Activated T-cell treated with anti-CD3 and anti-CD28 coated beads for 24 hours (primary cell): ENCODE results near the gene LYRM7.
"Not testable (repeated sequence)": the region's sequence is repeated elsewhere in the genome, so short reads cannot be mapped to it uniquely, and the experiment has no call there.

Source experiments
- DNase-seq: peaks from one replicate; pipeline ENCODE4 v3.0.0-alpha.2; 2020; ENCODE audit warnings: low read depth

The LYRM7 gene

DNA sequence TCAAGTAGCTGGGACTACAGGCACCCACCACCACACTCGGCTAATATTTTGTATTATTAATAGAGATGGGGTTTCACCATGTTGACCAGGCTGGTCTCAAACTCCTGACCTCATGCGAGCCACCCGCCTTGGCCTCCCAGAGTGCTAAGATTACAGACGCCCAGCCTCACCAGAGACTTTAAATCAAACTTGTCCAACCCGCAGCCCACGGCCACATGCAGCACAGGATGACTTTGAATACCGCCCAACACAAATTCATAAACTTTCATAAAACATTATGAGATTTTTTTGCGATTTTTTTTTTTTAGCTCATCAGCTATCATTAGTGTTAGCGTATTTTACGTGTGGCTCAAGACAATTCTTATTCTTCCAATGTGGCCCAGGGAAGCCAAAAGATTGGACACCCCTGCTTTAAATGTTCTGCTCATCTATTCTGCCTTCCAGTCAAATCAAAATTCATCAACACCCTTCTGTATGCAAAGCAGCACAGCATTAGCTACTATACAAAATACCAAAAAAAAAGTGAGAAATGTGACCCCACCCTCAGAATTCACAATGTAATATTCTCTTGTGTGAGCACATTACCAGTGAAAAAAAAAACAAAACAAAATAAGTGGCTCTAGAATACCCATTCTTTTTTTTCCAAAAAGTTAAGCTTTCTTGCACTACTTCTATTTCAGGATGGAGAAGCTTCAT is 50.4 kb downstream of the LYRM7 start:
- no peak for DNase-seq

DNA sequence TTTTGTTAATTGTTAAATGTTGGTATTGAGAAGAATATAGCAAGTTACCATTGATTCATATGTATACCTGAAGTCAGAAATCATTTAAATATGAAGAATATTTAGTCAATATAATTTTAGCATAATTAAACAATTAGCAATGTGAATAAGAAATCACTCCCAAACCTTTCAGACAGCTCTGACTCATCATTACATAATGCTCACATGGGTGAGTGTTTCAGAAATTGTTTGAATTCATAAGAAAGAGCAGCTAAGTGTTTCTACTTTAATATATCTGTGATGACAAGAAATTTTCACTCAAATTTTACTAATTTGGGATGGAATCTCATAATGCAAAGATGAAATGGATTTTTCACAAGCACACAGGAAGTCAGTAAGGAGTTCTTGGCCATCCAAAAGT is 51.1 kb downstream of the LYRM7 start:
- no peak for DNase-seq

DNA sequence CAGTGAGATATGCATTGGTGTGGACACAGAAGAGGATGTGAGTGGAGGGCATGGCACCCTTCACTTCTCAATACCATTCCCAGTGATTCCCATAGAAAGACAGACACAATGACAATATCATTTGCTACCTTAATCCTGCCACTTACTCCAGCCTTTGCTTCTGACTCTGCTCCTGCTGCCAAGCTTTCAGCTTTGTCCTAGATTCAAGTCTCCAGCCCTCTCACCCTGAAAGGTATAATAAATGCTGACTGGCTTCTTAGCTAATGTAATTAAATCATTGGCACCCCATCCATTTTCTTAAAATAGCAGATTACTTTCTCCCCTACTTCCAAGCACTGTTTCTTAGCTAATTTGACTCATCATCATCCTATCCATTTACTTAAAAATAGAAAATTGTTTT is 52.0 kb downstream of the LYRM7 start:
- no peak for DNase-seq

DNA sequence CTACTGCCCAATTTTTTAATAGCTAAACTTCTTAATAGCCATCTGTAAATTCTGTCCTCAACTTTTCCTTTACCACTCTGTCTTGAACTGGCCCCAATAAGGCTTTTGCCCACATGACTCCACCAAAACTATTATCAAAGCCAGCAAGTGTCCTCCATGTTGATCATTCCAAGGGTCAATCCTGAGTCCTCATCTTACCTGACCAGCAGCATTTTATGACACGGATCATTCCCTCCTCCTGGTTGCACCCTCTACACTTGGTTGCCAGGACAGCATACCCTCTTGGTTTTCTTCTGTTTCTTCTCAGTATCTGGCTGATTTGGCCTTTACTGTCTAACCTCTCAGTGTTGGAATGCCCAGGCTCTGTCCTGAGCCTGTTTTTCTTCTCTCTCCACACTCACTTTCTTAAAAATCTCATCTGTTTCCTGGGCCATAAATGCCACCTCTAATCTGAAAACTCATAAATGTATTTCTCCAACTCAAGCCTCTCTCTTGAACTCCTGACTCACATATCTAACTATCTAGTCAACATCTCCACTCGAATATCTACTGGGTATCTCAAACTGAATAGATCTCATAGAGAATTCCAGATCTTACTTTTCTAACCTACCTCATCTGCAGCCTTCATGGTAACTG is 53.1 kb downstream of the LYRM7 start:
- DNase-seq, result no peak

DNA sequence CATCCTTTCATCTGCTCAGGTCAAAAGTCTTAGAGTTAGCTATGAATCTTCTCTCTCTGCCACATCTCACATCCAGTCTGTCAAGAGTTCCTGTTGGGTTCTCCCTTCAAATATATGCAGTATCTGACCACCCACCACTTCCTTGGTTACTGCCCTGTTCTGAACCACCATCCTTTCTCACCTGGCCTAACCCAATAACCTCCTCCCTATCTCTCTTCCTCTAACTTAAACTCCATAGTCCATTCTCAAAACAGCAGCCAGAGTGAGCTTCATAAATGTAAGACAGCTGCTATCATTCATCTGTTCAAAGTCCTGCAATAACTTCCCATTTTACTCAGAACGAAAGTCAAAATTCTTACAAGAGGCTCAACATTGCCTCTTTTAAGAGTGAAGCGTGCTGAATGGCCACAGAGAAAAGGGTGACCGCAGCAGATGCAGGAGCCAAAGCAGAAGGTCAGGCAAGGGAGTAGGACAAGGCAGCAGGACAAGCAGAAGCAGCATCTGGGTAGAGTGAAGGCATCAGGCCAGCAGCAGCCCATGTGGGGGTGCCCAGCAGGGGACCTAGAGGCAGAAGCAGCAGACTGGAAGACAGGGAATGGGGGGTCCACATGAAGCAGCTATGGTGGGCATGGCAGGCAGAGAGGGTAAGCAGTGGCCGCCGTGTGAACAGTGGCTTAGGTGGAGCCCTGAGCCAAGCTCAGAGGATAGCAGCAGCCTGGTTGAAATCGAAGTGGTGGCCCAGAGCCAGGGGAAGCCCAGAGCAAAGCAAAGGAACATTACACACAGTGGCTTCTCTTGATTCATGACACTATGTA is 53.9 kb downstream of the LYRM7 start:
- no peak for DNase-seq

DNA sequence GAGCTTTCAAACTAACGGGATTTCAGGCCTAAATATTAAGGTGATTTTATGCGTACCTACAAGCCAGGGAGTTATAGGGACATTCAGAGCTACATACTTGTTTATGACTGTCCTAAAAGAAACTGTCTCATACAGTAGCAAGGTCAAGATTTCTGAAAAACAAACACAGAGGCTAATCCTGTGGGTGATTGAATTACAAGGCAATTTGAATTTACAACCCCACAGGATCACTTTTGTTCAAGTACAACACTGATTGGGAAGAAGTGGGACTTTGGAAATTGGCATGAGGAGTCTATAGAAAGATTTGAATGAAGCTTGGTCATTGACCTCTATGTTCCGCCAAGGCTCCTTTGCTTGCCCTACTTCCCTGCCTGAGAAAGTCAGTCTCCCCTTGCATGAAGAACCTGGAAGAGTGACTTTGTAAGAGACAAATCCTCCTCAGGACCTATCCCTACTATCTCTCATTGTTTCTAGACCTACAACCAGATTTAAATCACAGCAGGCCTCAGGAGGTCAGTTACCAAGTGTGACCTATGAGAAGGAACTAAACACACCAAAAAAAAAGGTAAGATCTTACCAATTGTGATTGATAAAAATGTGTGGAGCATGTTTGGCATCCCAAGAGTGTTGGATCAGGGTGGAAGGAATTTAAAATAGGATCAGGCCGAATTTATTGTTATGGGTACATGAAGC is 54.7 kb downstream of the LYRM7 start:
- no peak for DNase-seq

DNA sequence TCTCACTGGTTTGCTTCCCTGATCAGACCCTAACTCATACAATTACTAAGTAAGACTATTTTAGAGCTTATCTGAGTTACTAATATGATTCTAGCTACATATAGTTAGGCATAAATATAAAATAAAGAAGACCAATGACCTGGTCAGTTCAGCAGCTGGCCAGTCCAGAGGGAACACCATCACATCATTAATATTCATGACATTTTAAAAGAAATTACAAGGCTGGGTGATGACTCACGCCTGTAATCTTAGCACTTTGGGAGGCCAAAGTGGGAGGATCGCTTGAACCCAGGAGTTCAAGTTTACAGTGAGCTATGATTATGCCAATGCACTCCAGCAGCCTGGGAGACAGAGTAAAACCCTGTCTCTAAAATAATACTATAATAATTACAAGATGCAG is 56.2 kb downstream of the LYRM7 start:
- no peak for DNase-seq

DNA sequence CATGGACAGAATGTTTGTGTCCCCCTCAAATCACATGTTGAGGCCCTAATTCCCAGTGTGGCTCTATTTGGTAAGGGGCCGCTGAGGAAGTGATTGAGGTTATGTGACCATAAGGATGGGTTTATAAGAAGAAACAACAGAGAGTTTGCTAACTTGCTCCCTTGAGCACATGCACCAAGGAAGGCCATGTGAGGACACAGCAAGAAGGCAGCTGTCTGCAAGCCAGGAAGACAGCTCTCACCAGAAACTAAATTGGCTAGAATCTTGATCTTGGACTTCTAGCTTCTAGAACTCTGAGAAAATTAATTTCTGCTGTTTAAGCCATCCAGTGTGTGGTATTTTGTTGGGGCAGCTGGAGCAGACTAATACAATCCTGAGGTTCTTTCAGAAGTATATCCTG is 57.9 kb downstream of the LYRM7 start:
- DNase-seq, result no peak

DNA sequence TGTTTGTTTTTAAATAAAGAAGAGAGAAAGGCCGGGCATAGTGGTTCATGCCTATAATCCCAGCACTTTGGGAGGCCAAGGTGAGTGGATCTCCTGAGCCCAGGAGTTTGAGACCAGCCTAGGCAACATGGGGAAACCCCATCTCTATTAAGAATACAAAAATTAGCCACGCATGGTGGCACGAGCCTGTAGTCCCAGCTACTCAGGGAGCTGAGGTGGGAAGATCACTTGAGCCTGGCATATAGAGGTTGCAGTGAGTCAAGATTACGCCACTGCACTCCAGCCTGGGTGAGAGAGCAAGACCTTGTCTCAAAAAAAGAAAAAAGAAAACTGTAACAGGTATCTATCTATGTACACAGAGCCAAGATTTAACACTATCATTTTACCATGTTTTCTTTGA is 58.9 kb downstream of the LYRM7 start:
- no peak for DNase-seq

DNA sequence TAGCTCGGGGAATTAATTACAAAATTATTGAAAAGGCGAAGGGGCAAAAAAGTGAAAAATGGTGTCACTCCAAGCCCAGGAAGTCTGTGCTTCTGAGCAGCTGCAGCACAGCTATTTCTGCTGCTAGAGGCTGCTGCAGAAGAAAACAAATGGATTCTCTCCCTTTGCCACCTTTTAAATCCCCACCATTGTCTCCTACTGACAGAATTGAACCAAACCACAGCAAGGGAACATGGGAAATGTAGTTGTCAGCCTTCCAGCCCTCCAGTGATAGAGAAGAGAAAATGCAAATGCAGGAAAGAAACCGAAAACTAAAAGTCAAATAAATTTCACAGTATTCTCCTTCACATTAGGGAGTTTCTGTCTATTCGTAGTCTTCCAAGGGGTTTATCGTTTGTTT is 59.7 kb downstream of the LYRM7 start:
- no peak for DNase-seq

DNA sequence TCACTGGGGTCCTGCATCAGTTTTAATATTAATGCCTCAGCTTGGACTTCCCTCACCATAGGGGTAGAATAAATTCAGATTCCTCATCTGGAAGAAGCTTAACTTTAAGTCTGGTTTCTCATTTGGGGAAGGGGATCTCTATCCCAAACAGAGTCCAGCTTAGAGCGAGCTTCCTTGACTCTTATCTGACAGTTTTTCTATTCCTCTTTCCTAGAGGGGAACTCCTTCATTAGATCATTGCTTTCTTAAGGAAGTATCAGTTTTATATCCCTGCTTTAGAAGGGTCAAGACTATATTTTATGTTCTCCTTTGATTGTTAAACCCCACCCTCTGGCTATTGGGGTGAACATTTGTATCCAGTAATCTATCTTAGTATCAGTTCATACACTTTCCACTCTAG is 68.9 kb downstream of the LYRM7 start:
- DNase-seq, result no peak

DNA sequence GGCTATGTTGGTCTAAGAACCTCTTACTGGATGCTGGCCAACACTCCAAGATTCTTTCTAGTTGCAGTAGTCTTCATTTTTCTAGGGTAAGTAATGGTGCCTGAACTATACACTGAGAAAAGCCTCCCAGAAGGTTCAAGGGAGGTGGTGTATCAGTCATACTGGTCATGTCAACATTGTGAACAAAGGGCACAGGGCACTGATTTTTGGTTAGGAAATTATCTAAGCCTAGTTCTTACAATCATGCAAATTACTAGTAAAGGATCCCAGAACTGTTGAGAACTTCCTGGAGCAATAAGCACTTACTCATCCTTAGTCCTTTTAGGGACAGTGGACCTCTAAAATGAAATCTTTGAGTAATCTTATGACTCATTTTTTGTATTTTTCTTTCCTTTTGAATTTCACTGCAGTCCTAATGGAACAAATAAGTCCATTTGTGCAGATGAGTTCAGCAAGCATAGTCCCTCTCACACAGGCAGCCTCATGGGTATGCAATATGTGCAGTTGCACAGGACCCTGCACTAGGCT is 72.0 kb downstream of the LYRM7 start:
- no peak for DNase-seq

DNA sequence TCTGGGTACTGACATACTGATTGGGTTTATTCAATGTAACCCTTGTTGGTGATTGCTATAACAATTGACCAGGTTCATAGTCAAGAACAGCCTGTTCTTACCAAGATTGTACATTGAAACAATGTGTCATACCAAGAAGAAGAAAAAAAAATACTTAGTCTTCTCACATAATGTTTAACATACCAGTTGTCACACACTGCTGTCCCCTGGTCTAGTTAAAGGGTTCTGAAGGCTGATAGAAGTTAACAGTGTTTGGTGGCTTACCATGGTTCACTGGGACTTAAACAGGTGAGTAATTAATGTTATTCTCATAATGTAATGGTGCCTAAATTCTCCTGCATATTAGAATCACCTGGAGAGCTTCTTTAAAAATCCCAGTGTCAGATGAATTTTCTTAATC is 74.6 kb downstream of the LYRM7 start:
- DNase-seq, result no peak

DNA sequence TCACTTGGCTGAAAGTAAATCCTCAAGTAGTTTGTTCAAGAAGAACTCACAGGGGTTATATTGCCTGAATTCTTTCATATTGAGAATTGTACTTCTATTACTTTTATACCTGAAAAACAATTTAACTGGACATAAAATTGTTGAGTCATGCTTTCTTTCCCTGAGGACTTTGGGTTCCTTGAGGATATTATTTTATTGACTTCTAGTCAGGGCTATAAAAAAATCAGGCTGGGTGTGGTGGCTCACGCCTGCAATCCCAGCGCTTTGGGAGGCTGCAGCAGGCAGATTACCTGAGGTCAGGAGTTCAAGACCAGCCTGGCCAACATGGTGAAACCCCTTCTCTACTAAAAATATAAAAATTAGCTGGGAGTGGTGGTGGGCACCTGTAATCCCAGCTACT is 75.2 kb downstream of the LYRM7 start:
- DNase-seq, result no peak

DNA sequence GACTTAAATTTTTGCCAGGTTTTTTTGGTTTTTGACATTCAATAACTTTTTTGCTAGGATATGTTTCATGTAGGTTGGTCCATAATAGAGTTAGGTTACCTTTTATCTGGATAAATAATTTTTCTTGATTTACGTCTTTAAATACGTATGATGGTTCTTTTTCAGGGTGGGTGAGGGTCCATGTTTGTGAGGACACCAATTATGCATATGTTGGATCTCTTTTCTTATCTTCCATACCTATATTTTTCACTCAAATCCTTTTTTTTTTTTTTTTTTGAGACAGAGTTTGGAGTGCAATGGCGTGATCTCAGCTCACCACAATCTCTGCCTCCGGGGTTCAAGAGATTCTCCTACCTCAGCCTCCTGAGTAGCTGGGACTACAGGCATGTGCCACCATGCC is 75.8 kb downstream of the LYRM7 start:
- no peak for DNase-seq

DNA sequence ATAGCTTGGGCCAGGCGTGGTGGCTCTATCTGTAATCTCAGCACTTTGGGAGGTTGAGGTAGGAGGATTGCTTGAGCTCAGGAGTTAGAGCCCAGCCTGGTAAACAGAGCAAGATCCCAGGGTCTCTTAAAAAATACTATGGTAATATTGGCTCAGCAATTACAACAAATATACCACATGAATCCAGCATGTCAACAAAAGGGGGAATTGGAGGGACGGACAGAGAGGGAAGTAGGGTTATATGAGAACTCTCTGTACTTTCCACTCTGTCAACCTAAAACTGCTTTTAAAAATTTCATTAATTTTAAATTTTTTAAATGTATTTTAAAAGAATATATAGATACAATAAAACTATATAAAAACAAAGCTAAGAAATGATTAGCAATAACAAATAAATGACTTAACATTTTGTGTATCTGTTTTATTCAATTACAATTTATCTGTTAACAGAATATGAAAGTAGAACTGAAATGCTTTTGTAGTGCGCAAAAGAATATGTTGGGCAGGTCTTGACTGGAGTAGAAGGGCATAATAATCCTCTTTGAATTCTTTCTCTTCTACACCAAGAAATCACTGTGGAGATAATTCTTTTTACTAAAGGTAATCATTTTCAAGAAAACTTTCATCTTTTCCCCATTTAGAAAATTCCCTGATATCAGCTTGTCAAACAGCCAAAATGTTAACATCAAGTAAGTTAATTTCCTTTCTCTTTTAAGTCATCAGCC is 80.2 kb downstream of the LYRM7 start:
- DNase-seq, result no peak

DNA sequence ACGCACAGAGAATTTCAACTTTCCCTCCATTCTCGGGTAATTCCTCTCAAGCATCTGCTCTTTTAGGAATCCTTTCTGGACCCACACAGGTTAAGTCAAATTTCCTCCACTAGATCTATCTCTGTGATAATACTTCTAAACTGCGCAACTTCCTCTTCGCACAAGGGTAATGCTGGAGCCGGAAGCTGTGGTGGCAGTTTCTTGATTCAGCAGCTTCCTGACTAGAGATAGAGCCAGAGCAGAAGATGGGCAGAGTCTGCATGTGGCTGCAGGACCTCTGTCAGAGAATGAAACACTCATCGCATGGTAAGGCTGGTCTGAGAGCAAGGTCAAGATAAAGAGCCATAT is 82.1 kb downstream of the LYRM7 start:
- peak; percentile 65 for DNase-seq

DNA sequence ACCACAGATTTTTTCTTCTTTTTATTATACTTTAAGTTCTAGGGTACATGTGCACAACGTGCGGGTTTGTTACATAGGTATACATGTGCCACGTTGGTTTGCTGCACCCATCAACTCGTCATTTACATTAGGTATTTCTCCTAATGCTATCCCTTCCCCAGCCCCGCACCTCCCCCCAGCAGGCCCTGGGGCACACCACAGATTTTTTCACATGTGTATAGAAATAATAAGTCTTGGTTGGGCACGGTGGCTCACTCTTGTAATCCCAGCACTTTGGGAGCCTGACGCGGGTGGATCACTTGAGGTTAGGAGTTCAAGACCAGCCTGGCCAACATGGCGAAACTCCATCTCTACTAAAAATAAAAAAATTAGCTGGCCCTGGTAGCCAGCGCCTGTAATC is 83.3 kb downstream of the LYRM7 start:
- DNase-seq, result not testable (repeated sequence)

DNA sequence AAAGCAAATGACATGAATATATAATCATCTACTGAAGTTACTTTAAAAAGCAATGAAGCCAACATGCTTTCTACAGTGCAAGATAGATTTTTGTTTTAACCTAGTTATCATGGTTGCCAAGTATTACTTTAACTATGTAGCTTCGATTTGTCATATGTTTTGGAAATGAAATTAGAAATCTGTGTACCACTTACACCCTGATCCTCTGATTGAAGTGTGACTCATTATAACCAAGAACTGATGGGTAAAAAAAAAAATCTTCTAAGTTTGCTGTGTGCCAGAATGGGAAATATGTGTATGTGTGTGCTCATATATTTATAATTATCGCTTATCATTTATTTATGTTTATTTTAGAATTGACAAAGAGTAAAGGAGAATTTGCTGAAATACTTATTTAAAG is 84.0 kb downstream of the LYRM7 start:
- no peak for DNase-seq
